GM19238 (cell line): ENCODE results near the gene ZKSCAN5.

ENCODE experiments used
- DNase-seq: peaks from one replicate; pipeline ENCODE4 v3.0.0; 2011; ENCODE audit warnings: low spot score; ENCODE audit not compliant: insufficient read length

Gene ZKSCAN5

DNA sequence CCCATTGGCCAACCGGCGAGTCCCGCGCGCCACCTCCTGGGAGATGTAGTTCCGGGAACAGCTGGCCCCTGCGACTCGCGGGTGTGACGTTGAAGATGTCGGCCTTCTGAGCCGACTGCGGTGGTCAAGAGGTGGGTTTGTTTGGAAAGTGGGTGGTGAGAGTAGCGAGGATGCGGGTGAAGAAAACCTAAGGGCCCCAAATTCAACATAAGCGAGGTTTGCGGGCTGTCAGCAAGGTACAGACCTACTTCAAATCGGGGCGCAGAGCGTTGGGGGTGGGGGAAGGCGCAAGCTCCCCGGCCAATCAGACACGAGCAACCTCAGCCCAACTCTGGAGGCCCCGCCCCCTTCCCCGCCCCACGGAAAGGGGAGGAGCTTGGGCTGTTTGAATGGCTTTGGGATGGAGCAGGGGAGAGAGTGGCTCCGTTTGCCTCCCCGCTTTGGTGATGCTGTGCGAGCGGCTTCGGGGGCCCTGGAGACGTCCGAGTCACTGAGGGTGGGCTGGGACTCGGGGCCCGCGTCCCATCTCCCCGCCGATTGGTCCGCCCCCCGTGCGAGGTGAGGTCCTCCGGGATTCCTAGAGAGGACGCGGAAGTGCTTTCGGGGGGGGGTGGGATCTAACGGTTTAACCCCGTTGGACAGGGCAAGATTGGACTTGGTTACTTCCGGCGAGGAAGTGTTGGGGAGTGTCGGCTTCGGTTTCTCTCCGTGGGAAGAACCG is at the start of gene ZKSCAN5:
Gene ZKSCAN5 (plus strand): TSS at position 60 of the 721 bp plus-strand sequence. CDS start 1,383 bp downstream, outside the sequence.
- peak; percentile 93 for DNase-seq

DNA sequence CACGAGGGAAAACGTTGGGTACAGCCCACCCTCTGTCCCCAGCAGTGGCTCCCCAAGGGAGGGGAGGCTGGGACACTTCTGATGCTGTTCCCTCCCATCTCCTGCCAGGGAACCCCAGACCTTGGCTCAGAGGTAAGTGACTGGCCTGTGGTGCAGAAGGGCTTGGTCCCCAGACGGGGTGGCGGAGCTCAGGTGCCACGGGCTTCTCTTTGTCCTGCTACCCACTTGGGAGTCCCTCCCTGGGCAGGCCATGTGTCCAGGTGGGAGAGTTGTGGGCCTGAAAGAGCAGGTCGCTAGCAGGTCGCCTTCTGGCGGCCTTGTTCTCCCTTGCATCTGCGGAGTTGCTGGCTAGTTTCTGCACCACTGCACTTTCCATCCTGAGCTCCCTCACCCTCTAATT is 48.6 kb upstream of the ZKSCAN5 start:
- no peak for DNase-seq

DNA sequence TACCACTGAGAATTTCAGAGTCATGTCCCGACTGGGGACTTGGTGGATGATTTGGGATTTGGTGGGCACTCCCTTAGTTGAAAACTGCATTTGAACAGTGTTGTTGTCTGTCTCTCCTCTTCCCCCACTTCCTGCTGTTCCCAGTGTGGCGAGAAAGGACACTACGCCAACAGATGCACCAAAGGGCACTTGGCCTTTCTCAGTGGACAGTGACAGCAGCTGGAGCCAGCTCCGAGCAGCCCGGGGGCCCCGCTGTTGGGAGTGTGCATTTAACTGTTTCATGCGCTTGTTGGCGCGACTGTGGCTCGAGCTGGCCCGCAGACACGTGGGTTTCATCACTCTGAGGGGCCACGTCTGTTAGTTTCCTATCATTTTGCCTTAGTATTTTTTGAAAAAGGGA is 48.2 kb upstream of the ZKSCAN5 start:
- no peak for DNase-seq

DNA sequence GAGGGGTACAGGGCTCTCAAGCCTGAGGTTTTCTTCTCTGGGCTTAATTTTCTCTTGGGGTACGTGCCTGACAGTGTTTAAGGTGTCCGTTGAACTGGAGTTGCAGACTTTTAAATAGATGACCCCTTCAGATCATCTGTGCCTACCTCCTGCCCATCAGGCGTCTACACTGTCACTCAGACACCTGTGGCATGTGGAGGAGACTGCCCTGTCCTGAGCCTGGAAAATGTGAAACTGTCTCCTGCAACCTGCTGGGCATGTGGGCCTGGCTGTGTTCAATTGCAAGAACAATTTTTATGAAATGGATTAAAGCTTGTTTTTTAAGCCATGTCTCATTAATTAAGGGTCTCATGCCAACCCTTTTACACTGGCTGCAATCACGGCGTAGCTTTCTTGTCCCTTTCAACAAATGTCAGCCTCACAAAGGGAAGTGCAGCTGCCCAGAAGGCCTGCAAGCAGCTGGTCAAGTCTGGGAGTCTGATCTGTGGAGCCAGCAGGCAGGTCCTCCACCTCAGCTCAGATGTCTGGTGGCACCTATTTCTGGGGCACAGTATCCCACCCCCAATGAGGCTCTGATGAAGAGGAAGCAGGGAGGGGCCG is 47.3 kb upstream of the ZKSCAN5 start:
- no peak for DNase-seq

DNA sequence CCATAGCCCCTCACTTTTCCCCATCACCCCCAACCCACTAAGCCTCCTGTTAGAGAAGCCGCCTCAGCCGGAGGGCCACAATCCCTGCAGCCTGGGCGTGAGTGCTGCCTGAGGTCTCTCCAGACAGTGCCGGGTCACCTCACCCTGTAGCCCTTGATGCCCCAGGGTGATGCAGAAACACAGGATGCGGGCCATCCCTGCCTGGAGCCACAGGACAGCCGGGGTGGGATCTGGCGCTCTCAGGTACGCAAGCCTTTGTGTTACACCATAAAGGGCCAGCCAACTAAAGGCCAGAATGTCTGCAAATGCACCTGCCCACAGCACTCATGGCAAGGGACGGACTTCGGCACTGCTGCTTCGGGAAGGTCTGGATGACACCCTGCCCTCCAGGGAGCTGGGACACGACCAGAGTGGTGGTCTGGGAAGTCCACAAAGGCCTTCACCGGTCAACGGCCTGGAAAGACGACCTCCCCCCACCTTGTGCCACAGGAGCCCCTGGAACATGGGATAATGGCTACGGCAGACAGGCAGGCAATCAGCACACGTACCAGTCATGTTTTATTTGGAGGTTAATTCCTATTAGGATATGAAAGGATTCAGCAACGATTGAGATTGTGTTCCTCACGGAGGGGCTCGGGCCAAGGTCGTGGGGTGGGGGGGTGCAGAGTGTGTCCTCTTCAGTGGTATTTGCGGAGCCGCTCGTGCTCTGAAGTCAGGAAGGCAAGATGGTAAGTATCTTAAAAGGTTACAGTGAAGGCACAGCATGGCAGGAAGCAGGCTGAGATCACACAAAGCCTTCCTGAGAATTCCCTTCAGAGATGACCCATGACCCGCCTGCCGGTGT is 46.6 kb upstream of the ZKSCAN5 start:
- no peak for DNase-seq

DNA sequence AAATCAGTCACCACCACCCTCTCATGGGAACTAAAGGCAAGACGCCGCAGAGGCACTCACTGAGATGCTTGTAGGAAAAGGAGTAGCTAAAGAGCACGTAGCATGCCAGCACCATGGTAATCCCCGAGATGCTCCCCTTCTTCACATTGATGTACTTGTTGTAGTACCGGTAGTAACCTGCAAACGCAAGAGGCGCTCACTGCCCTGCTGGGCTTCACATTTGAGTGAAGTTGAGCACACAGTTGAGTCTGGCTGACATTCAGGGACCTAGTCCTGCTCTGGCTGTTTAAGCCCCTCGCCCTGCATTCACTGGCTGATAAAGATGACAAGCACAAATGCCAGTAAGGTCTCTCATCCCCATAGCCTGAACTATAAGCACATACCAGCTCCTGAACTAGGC is 45.4 kb upstream of the ZKSCAN5 start:
- no peak for DNase-seq

DNA sequence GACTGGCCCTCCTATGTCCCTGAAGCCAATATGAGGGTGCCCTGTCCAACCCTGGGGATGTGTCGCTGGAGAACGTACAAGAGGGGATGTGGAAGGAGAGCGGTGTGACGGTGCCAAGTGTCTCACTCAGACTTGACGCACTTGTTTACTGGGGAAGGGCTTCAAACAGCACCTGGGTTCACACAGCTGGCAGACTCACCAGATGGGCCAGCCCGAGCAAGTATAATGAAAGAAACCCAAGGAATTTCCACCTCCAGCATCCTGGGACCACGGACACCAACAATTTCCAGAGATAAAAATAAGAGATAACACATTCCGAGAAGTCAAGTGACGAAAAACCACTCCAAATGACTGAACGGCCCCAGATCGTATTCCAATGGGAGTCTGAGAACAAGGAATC is 43.8 kb upstream of the ZKSCAN5 start:
- DNase-seq, result no peak

DNA sequence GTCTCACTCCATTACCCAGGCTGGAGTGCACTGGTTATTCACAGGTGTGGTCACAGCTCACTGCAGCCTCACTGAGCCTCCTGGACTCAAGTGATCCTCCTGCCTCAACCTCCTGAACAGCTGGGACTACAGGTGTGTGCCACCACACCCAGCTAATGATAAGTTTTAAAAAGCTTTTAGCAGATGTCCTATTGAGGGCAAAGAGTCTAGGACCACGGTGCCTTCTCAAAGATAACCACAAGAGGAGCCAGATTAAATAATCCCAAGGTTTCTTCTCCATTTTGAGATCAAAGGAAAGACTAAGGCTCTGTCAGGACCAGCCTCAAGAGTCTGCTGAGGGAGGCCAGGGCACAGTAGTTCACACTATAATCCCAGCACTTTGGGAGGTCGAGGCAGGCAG is 43.2 kb upstream of the ZKSCAN5 start:
- DNase-seq, result no peak

DNA sequence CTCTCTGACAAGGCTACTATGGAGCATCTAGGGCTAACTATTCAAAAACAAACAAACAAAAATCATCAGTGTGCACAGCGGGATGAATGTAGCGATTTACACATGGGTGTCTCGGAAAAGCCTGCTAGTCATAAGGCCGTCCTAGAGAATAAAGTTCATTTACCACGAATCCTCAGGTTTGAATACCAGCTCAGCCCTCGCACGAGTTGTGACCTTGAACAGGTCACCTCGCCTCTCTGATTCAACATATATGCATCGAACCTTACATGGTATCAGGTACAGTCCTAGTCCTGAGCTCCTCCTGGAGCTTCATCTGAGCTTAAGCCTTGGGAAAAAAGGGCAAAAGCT is 39.1 kb upstream of the ZKSCAN5 start:
- DNase-seq, result no peak

DNA sequence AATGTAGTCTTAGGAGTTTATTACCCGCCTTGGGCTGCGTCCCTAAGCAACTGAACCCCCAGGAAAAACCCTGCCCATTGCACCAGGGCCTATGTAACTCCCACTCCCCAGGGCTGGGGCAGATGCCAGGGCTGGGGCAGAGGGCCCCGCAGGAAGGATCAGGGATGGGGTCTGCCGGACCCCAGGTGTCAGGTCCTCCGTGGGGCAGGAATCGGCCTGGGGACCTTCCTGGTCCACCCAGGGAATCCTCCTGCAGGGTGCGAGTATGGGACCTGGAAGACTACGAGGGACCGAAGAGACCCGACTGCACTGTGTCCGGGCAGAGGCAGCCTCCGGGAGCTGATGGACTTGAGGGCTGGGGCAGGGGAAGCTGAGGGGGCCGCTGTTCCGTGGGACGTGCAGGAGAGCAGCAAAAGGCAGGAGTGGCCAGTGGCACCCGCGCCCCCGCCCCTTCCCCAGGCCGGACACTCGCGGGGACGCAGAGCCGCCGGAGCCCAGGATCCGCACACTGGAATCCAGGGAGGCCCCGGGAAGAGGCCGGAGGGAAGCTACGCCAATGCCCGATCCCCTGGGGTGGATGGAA is 36.0 kb upstream of the ZKSCAN5 start:
- DNase-seq, result no peak

DNA sequence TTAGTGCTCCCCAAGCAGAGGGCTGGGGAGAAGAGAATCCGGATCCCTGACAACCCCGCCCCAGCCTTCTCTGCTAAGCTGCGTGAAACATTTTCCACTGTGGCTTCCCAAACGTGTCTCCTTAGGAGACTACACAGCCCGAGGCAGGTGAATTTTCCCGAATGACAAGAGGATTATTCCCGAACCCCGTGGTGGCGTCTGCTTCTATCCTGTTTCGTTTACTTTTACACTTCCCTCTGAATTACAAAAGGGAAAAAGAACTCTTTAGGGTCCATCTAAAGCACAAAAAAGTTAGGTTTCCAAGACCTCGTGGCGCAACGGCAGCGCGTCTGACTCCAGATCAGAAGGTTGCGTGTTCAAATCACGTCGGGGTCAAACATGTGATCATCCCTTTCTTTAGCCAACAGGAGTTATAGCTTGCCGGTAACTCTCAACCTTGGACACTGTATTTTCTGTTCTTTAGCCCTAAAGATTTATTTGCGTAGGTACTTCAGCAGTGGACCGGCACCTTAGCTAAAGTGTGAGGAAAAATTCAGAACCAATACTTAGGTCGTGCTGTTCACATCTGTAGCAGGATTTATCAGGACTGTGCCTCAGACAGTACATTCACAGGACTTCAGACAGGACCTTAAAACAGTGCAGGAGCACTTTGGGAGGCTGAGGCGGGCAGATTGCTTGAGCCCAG is 34.9 kb upstream of the ZKSCAN5 start:
- no peak for DNase-seq

DNA sequence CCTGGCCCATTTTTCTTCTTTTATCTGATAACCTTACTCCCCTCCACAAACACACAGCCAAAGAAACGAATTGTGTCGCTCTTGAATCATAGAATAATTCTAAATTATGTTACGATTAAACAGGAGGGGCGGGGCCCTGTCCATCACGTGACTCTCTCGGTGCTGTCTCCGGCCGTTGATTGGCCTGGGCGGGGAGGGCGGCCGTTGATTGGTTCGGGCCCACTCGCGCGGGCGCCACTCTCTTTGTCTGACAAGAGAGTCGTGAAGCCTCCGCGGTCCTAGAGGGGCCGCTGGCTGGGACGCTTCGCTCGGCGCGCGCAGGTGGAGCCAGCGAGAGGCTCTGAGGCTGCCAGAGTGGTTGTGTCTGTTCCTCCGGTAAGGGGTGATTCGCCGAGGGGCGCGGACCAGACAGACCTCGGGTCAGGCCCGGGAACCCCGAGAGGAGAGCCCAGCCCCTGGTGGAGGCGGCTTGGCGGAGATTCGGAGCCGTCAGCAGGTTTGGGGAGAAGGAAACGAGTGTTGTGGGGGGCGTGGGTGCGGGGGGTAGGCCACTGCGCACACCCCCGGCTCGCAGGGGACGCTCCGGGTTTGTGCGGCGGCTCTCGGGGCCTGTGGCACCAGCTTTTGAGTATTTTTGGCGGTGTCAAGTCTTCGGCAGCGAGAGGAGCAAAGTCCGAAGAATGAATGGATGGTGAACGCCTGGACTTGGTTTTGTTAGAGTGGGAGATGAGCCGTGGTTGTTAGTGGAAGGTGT is 31.7 kb upstream of the ZKSCAN5 start, which contains the start of gene ZNF789:
Gene ZNF789 (plus strand): TSS at position 330 of the 754 bp plus-strand sequence. CDS start 3,567 bp downstream, outside the sequence.
- peak; percentile 98 for DNase-seq

DNA sequence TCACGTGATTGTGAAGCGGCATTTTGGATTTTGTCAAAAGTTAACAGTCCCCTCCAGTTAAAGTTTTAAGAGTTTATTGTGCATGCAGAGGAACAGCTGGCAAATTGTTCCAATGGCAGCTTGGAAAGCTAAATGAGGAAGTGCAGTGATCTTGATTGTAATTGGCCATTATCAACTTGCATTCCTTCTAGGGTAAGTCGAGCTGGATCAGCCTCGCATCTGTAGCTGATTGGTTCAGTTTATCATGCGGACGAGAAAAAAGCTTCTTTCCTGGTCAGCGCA is 31.2 kb upstream of the ZKSCAN5 start:
- no peak for DNase-seq

DNA sequence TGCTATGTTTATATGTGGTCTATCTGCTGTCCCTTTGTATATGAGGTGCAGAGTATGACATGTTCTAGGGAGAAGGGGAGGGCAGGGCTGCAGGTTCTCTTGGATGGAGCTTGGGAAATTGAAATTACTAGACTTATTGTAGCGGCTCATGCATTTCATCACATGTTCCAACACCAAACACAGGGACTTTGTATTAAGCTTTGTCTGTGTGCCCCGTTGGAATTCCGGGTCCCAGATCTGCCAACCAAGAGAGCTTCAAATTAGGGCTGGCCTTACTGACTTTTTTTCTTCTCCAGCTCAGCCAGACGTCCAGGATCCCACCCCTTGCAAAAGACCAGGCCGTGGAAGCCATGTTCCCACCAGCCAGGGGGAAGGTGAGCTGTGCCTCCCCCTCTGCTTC is 28.4 kb upstream of the ZKSCAN5 start:
- no peak for DNase-seq

DNA sequence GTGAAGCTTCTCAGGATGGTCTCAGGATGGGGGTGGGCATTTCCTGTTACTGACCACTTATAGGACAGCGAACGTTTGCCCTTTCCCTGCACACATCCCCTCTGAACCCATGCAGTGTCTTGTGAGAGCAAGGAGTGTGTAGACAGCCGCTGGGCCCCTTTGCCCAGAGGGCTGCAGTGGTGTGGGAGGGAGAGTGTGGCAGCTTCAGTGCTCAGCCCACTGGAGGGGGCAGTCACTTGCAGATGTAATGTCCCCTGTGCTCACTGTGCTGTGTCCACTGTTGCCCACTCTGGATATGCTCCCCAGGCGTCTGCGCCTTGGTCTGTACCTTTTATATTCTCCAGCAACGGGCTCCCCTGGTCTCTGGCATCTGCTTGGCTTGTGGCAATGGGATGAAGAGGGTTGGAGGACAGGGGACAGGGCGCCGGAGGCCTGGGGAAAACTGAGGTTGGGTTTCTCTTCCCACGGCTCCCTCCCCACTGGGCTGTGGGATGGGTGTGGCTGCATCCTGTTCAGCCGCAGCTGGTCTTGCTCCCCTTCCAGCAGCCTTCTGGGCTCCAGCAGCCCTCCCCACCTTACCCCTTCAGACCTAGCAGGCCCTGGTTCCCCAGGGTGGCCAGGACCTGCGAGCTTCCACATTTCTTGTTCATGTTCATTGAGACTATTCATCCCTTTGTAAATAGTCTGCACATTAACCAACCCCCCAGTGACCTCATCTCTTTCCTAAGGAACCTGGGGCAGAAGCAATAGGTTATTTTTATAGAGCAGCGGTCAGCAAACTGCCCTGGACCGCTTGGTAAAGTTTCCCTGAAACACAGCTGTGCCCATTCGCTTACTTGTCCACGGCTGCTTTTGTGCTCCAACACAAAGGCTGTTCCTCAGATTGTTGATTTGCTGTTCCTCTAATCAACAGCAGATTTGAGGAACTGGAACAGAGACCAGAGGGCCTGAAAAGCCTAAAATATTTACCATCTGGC is 25.7 kb upstream of the ZKSCAN5 start:
- DNase-seq, result no peak

DNA sequence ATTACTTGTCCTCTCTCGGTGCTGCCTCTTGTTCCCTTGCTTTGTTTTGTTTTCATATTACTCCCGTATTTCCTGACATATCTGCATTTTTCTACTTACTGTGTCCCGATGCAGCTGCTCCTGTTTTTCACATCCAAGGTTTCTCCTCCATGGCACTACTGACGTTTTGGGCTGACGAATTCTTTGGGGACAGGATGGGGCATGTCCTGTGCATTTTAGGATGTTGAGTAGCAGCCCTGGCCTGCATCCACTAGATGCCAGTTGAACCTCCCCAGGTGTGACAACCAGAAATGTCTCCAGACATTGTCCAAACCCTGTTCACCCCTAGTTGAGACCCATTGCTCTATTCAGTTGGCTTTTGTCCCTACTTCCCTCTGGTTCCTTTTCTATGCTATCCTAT is 19.4 kb upstream of the ZKSCAN5 start:
- DNase-seq, result no peak

DNA sequence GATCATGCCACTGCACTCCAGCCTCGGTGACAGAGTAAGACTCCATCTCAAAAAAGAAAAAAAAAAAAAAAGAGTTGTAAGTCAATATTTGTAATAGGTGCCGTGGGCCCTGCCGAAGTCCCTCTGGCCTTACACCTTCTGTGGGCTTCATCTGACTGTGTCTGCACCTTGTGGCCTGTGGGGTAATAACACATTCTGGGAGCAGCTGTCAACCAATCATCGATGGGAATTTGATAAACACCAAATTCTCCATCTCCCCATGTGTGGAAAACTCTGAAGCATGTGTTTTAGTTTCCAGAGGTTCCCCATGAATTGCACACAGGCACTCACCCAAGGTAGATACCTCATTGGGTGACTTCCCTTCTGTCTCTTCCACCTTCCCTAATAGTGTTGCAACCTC is 15.2 kb upstream of the ZKSCAN5 start:
- DNase-seq, result no peak

DNA sequence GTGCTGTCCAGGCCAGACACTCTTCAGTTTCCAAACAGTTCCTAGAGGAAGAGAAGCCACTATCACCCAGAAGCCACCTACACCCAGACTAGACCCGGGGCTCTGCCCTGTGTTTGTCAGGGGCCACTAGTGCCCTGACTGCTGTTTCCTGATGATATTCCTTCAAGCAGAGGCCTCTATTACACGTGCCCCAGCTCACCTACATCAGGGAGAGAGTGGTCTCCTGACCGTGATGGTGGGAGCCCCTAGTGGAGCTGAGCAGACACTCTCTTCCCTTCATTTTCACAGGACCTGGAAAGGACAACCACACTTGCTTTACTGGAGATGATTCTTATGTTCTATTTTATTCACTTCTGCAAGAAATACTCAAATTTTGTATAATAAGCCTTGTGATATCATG is 13.6 kb upstream of the ZKSCAN5 start:
- no peak for DNase-seq

DNA sequence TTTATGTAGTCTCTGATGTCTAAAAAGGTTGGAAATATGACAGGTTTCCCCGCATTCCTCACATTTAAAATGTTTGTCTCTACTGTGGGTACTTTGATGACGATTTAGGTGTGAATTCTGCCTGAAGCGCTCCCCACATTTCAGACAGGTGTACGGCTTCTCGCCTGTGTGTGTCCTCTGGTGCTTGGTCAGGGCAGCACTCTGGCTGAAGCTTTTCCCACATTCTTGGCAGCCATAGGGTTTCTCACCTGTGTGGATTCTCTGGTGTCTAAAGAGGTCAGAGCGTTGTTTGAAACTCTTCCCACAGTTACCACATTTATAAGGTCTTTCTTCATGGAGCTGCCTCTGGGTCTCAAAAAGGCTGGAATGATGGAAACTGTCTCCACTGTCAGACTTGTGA is 10.6 kb upstream of the ZKSCAN5 start:
- no peak for DNase-seq
